ENCODE data around the gene MT1A.

The MT1A gene

GRCh38 chr16:56637814-56638750 is at the start of gene MT1A:
TSS of gene MT1A (plus strand) at chr16:56638666. CDS start at chr16:56638739, 73 bp downstream.
- peak in 27 of 56 donors; percentile 6 to 65 (median 30) for DNase-seq

- no peak for DNase-seq
Measured at GRCh38 chr16:56588781-56589140, 49.7 kb upstream of the MT1A start.

DNA sequence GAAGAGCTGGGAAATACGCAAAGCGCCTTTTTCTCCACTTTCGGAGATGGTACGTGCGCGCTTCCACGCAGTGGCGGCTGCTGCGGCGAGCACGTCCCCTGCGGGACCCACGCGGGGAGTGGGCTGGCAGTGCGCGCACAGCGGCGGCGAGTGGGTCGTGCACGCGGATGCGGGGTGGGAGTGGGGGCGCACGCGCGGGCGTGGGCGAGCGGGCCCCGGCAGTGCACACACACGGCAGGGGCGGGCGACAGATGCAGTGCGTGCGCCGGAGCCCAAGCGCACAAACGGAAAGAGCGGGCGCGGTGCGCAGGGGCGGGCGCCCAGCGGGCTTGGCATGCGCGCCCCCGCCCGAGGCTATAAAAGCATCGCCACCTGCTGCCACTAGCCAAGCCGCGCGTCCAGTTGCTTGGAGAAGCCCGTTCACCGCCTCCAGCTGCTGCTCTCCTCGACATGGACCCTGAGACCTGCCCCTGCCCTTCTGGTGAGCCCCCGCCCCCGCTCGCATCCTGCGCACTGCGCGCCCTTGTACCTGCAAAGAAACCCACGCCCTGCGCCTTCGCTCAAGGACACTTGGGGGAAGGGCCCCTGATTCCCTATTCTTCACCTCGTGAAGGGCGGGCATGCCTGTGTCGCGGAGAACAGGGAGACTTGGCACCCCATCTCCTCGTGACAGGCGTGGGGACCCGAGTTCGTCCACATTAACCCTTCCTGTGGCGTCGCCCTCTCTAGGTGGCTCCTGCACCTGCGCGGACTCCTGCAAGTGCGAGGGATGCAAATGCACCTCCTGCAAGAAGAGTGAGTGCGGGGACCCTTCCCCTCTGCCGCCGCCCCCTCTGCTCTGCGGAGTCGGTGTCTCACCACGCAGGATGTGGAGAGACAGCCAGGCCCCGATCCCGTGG is 49.1 kb upstream of the MT1A start, which contains the start of gene MT3:
Gene MT3 (plus strand): TSS at position 388 of the 899 bp plus-strand sequence. CDS start 63 bp downstream, at position 451.
- DNase-seq, result peak in 49 of 56 donors; percentile 38 to 89 (median 74)

GRCh38 chr16:56591377-56592060 is 46.9 kb upstream of the MT1A start:
- DNase-seq, result peak in 5 of 56 donors; percentile 18 to 41 (median 25)

DNA sequence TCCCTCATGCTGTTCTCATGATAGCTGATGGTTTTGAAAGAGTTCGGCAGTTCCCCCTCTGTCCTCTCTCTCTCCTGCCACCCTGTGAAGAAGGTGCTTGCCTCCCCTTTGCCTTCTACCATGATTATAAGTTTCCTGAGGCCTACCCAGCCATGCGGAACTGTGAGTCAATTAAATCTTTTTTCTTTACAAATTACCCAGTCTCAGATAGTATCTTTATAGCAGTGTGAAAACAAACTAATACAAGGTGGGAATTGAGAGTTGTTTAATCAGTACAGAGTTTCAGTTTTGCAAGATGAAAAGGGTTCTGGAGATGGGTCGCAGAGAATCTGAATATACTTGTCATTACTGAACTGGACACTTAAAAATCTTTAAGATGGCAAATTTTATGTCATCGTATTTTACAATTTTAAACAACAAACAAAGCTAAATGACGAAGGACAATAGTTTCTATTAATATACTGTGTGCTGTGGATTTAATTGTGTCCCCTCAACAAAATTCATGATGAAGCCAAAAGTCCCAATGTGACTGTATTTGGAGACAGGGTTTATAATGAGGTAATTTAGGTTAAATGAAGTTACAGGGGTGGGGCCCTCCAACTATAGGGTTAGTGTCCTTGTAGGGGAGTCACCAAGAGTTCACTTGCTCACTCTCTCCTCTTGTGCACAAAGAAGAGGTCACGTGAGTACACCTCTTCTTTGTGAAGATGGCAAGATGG is 44.7 kb upstream of the MT1A start:
- DNase-seq, result no peak

DNA sequence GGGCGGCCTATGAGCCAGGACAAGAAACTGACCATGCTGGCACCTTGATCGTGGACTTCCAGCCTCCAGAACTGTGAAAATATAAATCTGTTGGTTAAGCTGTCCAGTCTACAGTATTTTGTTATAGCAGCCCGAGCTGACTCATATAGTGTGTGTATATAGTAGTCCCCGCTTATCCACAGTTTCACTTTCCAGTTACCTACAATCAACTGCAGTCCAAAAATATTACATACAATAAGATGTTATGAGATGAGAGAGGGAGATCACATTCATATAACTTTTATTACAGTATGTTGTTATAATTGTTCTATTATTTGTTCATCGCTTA is 44.2 kb upstream of the MT1A start:
- DNase-seq, result no peak

- DNase-seq, result peak in 26 of 56 donors; percentile 11 to 80 (median 39)
Measured at GRCh38 chr16:56600398-56600999, 38.0 kb upstream of the MT1A start.

- DNase-seq, result peak in 7 of 56 donors; percentile 10 to 62 (median 39)
Measured at GRCh38 chr16:56601325-56601724, 37.1 kb upstream of the MT1A start.

DNA sequence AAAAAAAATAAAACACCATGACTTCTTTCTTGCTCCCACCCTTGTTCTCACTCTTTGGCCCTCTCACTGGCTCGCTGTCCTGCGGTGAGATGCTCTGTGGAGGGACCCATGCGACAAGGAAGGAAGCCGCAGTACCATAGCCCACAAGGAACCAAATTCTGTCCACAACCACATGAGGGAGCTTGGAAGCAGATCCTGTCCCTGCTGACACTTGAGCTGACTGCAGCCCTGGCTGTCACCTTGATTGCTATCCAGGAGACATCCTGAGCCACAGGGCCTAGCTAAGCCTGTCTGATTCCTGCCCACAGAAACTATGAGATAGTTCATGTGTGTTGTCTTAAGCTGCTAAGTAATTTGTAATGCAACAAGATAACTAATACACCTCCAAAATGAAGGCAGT is 34.9 kb upstream of the MT1A start:
- peak in 20 of 56 donors; percentile 6 to 73 (median 37) for DNase-seq

DNA sequence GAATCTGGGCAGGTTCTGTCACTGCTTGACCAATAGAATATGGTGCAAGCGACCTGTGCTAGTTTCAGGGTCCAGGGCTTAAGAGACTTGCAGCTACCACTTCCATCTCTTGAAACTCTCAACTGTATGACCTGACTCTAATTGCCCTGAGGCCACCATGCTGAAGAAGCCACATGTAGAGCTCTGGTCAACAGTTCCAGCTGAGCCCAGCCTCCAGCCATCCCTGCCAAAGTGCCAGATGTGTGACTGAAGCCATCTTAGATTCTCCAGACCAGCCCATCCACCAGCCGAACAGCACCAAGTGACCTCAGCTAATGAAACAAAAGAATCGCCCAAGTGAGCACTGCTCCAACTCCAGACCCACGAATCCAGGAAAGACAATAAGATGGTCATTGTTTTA is 33.5 kb upstream of the MT1A start:
- DNase-seq, result no peak

DNA sequence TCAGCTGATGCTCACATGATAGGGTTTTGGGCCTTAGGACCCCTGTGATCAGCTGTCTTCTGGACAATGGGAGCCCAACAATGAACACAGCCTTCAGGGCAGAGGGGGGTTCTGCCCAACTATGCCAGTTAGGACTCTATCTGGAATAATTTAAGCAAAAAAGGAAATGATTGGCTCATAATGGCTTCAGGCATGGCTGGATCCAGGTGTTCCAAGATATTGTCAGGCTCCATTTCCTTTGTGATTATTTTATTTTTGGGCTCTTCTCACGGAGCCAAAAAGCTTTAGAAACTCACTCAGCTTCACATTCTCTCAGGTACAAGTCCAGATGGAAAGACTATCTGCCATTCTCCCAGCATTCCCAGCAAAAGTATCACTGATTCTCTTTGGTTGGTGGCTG is 33.0 kb upstream of the MT1A start:
- DNase-seq, result no peak

DNA sequence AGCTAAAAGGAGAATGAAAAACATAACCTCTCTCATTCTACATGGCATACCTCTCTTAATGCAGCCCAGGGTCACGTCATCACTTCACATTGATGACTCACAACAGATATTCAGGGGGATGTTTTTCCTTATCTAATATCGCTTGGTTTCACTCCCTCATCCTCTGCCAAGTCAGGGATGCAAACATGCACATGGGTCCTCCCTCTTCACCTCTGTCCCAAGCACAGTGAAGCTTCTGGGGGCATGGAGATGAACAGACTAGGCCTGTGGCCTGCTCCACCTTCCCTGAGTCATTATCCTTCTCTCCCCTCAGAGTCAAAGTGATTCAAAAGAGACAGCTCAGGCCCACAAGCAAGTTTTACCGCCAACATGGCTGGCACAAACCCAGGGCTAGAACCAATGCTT is 32.4 kb upstream of the MT1A start:
- peak in 1 of 56 donors; percentile 61 for DNase-seq

DNA sequence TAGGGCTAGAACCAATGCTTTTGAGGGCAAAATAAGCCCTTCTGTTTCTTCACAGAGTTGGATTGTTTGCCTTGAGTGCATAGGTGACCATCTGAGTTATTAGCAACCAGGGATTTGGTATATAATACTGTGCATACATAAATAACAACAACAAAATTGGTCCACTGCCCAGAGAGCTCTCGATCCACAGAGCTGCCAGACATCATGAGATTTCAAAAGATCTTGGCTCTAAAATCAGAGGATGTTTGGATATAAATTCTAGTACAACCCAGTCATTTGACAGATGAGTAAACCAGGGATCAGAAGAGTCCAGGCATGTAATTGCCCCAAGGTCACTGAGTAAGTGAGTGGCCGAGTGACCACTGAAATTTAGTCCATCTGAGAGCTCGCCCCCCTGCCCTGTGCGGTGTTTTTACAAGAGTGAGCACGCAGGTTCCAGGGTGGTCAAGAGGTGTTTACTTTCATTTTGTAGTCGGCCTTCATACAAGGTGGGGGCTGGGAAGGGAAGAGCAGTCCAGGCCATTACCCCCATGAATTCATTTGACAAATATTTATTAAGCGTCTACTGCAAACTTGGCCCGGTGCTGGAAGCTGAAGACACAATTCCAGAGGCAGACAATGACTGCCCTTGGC is 31.9 kb upstream of the MT1A start:
- peak in 5 of 56 donors; percentile 11 to 64 (median 31) for DNase-seq

- DNase-seq, result peak in 2 of 56 donors; percentile 35 to 47
Measured at GRCh38 chr16:56607109-56607618, 31.3 kb upstream of the MT1A start.

- DNase-seq, result no peak
Measured at GRCh38 chr16:56607675-56608042, 30.8 kb upstream of the MT1A start.

DNA sequence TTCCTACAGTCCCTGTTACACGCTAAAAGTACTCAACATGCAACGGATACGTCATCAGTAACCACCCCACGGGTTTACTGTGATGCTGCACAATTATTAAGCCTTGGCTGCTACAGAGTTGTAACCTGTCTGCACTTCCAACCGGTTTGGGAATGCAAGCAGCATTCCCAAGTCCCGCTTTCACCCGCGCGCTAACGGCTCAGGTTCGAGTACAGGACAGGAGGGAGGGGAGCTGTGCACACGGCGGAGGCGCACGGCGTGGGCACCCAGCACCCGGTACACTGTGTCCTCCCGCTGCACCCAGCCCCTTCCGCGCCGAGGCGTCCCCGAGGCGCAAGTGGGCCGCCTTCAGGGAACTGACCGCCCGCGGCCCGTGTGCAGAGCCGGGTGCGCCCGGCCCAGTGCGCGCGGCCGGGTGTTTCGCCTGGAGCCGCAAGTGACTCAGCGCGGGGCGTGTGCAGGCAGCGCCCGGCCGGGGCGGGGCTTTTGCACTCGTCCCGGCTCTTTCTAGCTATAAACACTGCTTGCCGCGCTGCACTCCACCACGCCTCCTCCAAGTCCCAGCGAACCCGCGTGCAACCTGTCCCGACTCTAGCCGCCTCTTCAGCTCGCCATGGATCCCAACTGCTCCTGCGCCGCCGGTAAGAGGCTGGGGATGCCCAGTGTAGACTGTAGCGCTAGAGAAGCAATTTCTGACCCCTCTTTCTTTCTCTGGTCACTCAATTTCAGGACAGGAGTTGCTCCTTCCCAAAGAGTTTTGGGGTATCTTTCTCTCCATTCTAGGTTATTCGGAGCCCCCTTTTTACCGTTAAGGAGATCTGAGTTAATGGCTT is 30.2 kb upstream of the MT1A start, which contains the start of gene MT2A:
Gene MT2A (plus strand): TSS at position 542 of the 833 bp plus-strand sequence. CDS start 72 bp downstream, at position 614.
- DNase-seq, result peak in 53 of 56 donors; percentile 40 to 91 (median 78)

GRCh38 chr16:56608876-56609462 is 29.5 kb upstream of the MT1A start:
- DNase-seq, result peak in 10 of 56 donors; percentile 24 to 56 (median 40)

DNA sequence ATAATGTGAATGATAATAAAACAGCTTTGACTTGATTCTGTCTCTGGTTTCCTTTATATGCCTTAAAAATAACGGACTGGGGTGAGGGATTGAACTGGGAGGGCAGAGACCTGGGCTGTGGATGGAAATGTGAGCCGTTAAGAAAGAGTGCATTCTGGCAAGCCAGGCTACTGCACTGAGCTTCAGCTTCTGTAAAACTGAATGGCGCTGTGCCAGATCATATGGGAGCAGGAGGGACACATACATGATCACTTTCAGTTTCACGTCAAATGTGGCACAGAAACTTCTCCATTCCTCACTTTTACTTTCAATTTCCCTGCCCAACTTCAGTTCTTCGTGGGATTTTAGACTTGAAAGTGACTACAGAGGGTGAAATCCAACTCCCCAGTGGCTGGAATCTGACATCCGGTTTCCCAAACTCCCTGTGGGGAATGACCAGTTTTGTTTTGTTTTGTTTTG is 29.0 kb upstream of the MT1A start:
- DNase-seq, result peak in 22 of 56 donors; percentile 19 to 60 (median 43)

Measured in amygdala (tissue), 56 donors.